Dermis blood vessel endothelial cell (primary cell): ENCODE results near the gene LRRC55. TPM values are rescaled to one million over a fixed set of nuclear protein-coding genes. Genes with fewer than 3 reads are reported as not detected.

Source experiments
- DNase-seq: peaks from one replicate; pipeline ENCODE4 v3.0.0; 2010
- total RNA-seq: library from RNA; depleted of rRNA; stranded (reverse); fragments of >200 nt; gene quantifications from 2 replicates; pipeline ENCODE4 v1.2.3, GENCODE V29; 2014

Gene LRRC55, protein sequence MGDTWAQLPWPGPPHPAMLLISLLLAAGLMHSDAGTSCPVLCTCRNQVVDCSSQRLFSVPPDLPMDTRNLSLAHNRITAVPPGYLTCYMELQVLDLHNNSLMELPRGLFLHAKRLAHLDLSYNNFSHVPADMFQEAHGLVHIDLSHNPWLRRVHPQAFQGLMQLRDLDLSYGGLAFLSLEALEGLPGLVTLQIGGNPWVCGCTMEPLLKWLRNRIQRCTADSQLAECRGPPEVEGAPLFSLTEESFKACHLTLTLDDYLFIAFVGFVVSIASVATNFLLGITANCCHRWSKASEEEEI
- 0.05 and 0.34 TPM in 2 replicates for total RNA-seq

DNA sequence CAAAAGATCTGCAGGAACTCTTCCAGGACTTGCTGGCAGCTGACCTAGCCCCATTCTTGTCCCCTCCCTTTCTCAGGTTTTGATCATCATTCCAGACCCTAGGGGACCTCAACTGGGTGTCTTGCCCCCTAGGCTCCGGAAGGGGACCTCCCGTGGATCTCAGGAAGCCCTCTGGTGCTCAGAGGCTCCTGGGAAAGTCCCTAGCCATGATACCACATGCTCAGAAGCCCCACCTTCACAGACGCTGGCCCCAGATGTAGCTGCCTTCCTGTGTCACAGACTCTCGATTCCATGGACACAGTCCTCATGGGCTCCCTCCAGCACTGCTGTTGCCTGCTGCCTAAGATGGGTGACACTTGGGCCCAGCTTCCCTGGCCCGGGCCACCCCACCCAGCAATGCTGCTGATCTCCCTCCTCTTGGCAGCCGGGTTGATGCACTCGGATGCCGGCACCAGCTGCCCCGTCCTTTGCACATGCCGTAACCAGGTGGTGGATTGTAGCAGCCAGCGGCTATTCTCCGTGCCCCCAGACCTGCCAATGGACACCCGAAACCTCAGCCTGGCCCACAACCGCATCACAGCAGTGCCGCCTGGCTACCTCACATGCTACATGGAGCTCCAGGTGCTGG, at the start of gene LRRC55:
Gene LRRC55, plus strand, starts transcription at position 276 of the 628 bp plus-strand sequence. Its CDS starts 70 bp downstream, at position 346.
- no peak for DNase-seq

DNA sequence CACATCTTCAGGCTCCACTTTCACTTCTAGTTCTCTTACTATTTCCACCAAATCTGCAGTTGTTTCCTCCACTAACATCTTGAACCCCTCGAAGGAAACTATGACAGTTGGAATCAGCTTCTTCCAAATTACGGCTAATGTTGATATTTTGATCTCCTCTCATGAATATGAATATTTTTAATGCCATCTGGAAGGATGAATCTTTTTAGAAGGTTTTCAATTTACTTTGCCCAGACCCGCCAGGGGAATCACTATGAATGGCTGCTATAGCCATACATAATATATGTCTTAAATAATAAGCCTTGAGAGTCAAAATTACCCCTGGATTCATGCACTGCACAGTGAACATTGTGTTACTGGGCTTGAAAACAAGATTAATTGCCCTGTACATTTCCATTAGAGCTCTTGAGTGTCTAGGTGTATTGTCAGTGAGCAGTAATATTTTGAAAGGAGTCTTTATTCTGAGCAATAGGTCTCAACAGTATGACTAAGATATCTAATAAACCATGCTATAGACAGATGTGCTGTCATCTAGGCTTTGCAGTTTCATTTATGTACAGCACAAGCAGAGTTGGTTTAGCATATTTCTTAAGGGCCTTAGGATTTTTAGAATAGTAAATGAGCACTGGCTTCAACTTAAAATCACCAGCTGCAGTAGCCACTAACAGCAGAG, 48.3 kb upstream of the LRRC55 start:
- no peak for DNase-seq

DNA sequence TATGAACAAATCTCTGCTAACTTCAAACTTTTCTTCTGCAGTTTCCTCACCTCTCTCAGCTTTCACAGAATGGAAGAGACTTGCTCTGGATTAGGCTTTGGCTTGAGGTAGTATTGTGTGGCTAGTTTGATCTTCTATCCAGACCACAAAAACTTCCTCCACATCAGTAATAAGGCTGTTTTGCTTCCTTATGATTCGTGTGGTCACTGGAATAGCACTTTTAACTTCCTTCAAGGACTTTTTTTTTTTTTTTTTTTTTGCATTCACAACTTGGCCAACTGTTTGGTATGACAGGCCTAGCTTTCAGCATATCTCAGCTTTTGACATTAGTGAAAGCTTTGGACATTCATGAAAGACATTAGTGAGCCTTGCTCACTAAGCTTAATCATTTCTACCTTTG, 47.5 kb upstream of the LRRC55 start:
- no peak for DNase-seq

DNA sequence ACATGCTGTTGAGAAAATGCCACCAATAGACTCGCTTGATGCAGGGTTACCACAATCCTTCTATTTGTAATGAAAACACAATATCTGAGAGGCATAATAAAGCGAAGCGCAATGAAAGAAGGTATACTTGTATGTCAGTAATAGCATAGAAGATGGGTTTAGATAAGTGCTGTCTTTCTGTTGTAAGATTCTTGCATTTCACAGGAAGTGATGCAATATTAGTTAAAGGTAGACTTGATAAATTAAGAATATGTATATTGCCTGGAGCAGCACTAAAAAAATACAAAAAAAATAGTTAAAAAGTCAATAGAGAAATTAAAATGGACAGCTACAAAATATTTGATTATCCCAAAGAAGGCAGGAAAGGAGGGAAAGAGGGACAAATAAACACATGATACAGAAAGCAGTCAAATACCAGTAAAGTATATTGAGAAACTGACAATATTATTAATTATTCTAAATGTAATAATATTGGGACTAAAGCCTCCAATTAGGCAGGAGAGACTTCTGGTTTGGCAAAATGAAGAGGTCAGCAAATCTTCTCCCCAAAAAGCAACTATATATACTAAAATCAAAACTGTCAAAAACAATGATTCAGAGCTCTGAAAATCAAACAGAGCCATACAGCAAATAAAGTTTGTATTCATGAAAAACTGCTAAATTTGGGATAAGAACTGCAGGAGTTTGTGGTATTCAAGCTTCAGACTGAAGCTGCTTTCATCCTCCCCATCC, 46.6 kb upstream of the LRRC55 start:
- no peak for DNase-seq

DNA sequence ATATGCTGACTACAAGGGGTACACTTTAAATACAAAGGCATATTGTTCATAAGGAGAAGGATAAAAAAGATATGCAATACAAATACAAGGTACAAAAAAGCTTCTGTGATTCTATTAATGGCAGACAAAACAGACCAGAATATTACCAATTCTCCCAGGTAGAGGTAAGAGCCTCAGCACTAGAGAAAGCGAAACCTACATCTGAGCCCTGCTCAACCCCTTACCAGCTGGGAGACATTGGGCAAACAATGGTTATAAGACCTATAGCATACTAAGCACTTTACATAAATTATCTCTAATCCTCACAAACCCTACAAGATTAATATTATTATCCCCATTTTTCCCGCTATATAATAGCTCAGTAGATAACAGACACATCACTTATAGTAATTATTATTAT, 41.2 kb upstream of the LRRC55 start:
- DNase-seq = no peak

DNA sequence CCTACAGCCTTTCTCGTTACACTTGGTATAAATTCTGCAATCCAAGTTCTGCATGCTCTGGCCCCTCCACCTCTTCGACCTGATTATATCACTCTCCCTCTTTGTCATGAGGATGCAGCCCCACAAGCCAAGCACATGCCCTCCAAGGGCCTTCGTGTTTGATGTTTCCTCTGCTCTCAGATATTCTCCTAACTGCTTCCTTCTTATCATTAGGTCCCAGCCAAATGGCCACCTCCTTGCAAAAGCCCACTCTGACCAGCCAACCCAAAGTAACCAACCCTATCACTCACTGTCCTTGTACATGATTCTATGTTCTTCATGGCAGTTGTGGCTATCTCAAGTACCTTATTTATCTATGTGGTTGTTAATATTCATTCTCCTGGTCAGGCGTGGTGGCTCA, 38.3 kb upstream of the LRRC55 start:
- DNase-seq = no peak

DNA sequence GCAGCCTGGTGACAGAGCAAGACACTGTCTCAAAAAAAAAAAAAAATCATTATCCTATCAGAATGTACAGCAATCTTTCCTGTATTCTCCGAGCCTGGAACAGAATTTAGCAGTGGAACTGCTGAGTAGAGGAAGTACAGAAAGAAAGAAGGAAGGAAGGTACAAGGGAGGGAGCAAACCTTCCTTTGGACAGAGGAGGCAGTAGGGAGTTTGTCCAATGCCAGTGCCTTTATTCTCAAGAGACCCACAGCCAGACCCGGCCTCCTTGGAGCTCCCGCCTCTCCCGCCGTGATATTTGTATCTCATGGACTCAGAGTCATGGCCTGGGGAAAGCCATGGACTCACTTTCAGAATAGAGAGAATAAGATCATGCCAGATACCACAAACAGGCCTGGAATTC, 37.7 kb upstream of the LRRC55 start:
- no peak for DNase-seq

DNA sequence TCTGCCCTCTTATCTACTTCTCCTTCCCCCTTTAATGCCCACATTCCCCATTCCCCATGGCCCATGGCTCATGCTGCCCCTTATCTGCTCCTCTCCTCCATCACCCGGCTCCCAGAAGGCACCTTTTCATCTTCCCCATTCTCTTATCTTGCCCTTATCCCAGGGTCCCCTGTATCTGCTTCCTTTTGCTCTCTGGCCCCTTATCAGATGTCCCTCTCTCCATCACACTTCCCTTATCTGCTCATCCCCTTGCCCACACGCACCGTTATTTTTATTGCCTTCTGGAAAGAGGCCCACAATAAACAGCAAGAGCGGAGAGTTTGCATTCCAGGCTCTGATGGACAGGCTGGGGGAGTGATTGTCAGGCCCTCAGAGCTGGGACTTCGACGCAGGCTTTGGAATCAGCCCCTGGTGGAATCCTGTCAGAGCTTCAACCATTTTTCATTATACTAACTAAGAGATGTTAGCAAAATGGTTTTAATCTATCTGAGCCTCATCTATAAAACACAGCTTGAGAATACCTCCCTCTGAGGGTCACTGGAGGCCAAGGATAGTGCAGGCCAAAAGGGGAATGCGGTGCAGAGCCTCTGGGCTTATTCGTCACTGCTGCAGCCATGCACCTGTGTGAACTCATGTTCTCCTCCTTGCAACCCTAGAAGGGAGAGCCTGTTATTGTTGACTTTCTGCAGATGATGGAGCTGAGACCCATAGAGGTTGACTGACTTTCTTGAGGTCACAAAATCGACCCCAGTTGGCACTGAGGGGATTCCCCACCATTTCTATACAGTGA, 37.0 kb upstream of the LRRC55 start:
- DNase-seq = no peak

DNA sequence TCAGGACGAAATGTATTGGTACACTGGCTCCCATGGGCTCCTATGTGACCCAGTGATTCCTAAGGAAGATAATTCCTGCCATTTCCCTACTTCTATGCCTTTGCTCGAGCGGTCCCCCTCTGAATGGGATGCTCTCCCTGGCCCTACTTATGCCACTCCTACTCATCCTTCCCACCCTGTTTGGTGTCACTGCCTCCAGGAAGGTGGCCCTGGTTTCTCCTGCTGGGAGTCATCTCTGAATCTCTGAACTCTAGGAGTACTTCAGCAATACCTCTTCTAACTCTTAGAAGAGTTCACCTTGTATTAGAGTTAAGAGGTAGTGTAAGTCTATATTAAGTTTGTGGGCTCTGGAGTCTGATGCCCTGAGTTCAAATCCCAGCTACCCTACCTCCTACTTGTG, 35.5 kb upstream of the LRRC55 start:
- DNase-seq = no peak

DNA sequence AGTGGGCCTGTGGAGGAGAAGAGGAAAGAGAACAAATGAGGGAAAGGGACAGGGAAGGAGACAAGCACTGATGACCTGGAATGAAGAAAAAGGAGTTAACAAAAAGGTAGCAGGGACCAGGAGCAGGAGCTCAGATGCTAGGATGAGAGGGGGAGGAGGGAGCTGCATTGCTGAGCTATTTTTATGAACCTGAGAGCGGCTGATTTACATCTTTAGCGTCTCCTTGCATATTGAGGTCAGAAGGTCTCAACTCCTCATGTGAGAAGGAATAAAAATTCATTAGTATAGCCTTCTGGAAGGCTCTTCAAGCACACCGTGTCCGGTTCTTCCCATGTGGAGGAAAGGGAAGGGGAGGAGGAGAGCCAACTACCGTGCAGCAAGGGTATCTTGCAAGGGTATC, 33.1 kb upstream of the LRRC55 start:
- DNase-seq = no peak

DNA sequence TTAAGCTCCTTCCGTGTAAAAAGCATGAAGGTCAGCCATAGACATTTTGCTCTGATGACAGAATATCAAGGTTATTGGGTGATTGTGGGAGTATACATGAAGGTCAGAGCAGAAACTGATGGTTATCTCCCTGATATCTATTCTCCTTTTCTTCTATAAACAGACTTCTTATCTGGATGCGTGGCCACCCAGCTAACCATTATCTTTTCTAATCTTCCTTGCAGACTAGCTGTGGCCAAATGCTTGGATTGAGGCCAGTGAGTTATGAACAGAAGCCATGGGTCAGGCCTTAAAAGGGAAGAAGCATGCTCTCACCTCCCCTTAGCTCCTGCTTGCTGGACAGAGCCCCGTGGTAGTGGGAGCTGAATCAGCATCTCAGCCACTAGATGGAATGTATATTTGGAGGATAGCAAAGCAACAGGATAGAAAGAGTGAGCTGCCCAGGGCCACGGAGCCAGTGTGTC, 31.3 kb upstream of the LRRC55 start:
- DNase-seq = no peak

DNA sequence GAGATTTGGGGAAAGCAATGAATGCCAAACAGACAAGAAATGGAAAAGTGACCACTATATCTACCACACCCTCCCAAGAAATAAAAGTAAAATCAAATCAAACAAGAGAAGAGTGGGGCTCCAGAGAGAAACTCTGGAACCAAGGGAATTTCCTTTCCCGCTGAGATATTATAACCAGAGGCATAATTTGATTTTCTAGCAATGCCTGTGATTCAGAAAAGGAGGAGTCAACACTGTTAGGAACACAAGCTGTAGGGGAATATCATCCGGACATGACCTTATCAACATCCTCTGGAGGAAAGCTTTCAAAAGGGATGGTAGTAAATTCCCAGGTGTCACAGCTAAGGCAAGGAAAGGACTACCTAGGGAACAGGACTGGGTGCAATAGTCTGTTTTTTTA, 29.6 kb upstream of the LRRC55 start:
- DNase-seq = no peak

DNA sequence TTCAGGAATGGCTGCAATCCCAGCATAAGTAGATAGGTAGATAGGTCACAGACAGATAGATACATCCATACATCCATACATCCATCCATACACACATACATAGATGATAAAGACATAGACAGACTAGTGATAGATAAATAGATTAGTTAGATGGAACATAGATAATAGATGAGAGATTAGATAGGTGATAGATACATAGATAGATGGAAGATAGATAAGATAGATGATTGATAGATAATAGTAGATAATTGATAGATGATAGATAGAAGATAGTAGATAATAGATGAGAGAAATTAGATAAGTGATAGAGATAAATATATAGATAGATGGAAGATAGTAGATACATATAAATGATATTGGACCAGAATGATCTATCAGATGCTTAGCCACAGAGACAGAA, 28.3 kb upstream of the LRRC55 start:
- DNase-seq = no peak

DNA sequence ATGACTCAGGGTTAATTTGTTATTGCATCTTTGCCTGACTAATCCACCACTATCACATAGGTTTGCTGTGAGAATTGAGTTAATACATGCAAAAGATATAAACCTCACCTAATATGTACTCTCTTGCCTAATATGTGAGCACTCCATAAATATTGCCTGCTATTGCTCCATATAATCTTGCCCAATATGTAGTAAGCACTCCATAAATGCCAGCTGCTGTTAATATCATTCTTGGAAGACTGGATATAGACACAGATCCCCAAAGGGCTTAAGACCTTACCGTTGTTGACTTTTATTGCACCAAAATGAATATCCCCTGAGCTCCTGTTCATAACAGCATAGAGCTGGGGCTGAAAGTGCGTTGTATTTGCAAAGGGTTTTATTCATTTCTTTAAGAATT, 27.0 kb upstream of the LRRC55 start:
- no peak for DNase-seq

DNA sequence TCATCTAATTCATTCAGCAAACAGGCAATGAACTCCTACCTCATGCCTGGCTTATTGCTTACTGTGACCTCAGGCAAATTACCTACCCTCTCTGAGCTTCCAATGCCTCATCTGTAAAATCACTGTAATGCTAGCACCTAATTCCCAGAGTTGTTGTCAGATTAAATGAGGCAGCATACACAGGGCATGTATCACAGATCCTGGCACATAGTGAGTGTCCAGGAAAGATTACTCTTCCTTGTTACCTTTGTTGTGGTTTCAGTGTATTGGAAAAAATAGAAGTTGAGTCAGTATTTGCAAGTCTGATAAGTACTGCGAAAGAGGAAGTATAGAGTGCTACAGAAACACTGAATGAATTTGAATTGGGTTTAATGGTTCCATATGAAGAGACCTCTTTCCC, 26.4 kb upstream of the LRRC55 start:
- DNase-seq = no peak

DNA sequence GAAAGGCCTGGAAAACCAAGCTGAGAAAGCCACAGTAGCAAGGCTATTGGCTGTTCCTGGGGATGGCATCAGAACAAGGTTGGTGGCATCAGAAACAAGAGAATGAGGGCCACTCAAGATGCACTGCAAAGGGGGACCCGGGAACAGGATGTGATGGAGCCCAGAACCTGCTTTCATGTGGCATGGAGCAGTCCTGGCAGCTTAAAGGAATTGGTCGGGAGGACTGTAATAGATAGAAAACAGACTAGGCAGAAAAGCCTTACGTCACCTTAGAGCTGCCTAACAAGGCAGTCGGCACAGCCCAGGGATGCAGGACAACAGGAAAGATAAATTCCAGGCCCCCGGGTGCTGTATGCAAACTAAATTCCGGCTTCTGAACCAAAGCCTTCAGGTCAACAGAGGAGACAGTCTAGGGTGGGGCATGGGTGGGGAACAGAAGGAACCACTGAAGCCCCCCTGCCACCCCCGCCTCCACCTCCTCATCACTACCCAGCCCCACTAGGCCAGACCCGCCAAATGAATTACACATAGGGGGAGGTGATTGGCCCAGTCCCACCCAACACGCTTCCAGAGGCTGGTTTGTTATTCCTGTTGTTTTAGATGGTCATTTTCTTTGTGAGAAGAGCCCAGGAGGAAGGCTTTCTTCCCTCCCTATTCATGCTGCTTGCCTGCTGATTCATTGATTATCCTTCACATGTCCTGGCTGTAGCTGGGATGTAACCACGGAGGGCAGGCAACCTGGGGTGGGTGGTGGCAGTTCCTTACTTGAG, 25.7 kb upstream of the LRRC55 start:
- DNase-seq = no peak

DNA sequence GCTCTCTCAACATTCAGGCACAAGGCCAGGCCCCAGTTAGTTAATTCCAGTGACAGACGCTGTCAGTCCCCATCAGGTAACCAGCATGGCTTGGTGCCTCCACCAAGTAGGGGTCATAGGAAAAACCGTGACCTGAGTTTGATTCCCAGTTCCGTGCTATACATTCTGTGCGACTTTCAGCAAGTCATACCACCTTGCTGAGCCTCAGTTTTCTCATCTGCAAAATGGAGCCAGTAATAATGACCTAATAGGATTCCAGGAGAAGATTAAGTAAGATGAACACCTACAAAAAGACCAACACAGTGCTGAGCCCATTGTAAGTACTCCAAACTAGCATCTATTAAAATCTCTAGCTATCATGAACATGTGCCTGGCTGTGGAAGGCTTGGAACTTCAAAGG, 24.8 kb upstream of the LRRC55 start:
- DNase-seq = no peak

DNA sequence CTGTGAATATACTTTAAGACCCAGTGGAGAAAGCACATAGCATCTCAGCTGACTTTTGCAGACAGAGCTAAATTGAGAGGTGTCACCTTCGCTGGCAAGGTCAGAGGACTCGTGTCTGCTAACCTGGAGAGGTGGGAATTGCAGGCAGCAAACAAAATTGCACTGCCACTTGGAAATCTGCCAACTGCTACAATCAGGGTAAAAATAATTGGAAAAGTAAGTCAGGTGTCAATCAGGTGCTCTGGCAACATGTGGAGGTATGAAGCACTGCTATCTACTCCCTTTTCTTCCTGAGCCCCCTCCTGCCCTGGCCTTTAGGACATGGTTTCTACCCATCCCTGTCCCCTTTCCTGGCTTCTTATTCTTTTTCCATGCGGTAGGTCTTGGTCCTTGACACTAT, 24.1 kb upstream of the LRRC55 start:
- no peak for DNase-seq

DNA sequence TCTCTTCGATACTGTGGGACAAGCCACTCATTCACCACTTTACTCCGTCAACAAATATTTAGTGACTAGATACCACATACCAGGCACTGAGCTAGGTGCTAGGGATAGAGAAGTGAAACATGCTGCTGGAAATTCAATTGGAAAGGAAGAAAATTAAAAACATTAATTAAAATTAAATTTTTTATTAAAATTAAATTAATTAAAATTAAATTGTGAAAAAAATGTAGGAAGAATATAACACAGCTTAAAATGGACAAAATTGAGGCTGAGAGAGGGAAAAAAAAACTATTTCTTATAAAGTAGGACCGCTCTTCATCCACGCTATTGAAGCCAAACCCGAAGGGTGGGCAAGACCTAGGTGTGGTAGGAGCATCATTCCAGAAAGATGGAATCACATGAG, 23.6 kb upstream of the LRRC55 start:
- DNase-seq = no peak

DNA sequence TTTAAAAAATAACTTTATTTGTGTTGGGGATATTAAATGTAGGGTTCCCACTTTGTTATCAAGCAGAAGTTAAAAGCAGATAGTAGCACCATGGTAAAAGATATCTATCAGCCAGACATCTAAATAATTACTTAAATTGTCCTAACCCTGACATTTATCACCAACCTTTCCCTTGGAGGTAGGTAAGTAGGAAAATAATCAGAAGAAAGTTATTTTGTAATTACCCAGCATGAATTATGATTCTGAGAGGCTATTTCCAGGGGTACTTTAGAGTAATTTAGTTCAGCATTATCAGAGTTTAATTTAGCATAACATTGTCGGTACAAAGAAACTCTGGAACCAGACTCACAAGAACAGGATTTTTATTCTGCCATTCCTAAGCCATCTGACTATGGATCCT, 23.2 kb upstream of the LRRC55 start:
- no peak for DNase-seq

DNA sequence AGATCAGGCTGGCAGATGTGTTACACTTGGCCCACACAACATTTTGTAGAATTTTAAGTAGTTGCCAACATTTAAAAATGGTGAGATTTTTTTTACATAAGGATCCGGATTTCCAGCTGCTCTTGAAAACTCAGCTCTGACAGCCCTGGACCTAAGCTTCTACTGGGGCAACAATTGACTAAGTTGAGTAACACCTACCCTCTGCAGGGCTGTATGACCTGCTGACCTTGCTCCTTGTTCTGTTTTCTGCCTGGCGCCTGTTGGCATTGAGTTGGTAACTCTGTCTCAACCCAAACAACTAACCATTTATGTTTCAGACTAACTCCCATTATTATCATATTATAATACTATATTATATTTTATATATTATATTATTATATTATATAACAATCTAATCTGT, 21.1 kb upstream of the LRRC55 start:
- DNase-seq = no peak

DNA sequence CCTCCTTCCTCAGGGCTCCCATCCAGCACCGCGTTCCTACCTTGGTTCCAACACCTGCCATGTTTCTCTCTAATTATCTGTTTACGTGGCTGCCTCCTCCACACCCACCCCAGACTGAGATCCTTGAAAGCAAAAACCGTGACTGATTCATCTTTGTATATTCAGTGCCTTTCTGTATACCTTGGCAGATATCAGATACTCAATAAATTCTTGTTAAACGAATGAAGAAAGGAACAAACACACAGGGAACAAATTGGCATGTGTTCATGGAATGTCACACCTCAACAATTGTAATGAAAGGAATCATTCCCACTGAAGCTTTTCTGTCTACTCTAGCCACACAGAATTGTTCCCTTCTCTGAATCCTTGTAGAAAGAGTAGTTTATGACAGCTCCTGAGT, 20.4 kb upstream of the LRRC55 start:
- DNase-seq = no peak
